Activated naive CD8-positive, alpha-beta T cell treated with anti-CD3 and anti-CD28 coated beads for 36 hours (primary cell): ENCODE measurements around the gene STARD3. TPM values are rescaled to one million over a fixed set of nuclear protein-coding genes. Genes with fewer than 3 reads are reported as not detected.

Experiments used
- DNase-seq: peaks from one replicate; pipeline ENCODE4 v3.0.0; 2021
- H3K27ac Mint-ChIP-seq: one replicate; pipeline ENCODE4 v1.8.0; 2022; ENCODE audit warnings: mild to moderate bottlenecking, moderate library complexity, mixed read lengths
- H3K27me3 Mint-ChIP-seq: one replicate; pipeline ENCODE4 v1.8.0; 2022; ENCODE audit warnings: mild to moderate bottlenecking, mixed read lengths
- H3K36me3 Mint-ChIP-seq: one replicate; pipeline ENCODE4 v1.8.0; 2021; ENCODE audit warnings: mild to moderate bottlenecking, mixed read lengths
- H3K4me1 Mint-ChIP-seq: one replicate; pipeline ENCODE4 v1.8.0; 2021; ENCODE audit warnings: mixed read lengths
- H3K4me3 Mint-ChIP-seq: one replicate; pipeline ENCODE4 v1.8.0; 2022; ENCODE audit warnings: mild to moderate bottlenecking, moderate library complexity, mixed read lengths
- H3K9me3 Mint-ChIP-seq: one replicate; pipeline ENCODE4 v1.8.0; 2022; ENCODE audit warnings: mixed read lengths
- total RNA-seq, 2 experiments: library from RNA; stranded (reverse); gene quantifications; one replicate each; pipeline ENCODE4 v1.2.3, GENCODE V29; 2021

Gene STARD3
- total RNA-seq, 2 experiments from 2014 or later = 47.9 to 53.2 TPM

- Mint-ChIP-seq H3K36me3 (no peaks in the 10 kb centered on the region), H3K27ac (no peak overlapping the region), H3K27me3 (peaks cover 49% of the 10 kb centered on the region), H3K4me3 (no peak overlapping the region), H3K4me1 (peaks cover 3% of the 10 kb centered on the region), H3K9me3 (no peaks in the 10 kb centered on the region)
- no peak for DNase-seq
Observed at GRCh38 chr17:39611401-39612112, 25.4 kb upstream of the STARD3 start.

GRCh38 chr17:39612291-39612894 lies 24.6 kb upstream of the STARD3 start:
- no peaks in the 10 kb centered on the region for H3K36me3 Mint-ChIP-seq
- no peak for DNase-seq
- peaks cover 43% of the 10 kb centered on the region for H3K27me3 Mint-ChIP-seq
- no peak overlapping the region for H3K27ac Mint-ChIP-seq
- no peaks in the 10 kb centered on the region for H3K9me3 Mint-ChIP-seq
- H3K4me3 Mint-ChIP-seq = no peak overlapping the region
- peaks cover under 1% of the 10 kb centered on the region for H3K4me1 Mint-ChIP-seq

GRCh38 chr17:39612935-39613464 lies 23.9 kb upstream of the STARD3 start:
- no peaks in the 10 kb centered on the region for H3K9me3 Mint-ChIP-seq
- no peak overlapping the region for H3K27ac Mint-ChIP-seq
- peaks cover 38% of the 10 kb centered on the region for H3K27me3 Mint-ChIP-seq
- no peak for DNase-seq
- H3K36me3 Mint-ChIP-seq = no peaks in the 10 kb centered on the region
- H3K4me3 Mint-ChIP-seq = no peak overlapping the region
- H3K4me1 Mint-ChIP-seq = no peaks in the 10 kb centered on the region

- no peaks in the 10 kb centered on the region for H3K36me3 Mint-ChIP-seq
- H3K4me1 Mint-ChIP-seq = no peaks in the 10 kb centered on the region
- no peak overlapping the region for H3K27ac Mint-ChIP-seq
- peaks cover 22% of the 10 kb centered on the region for H3K27me3 Mint-ChIP-seq
- no peak for DNase-seq
- no peak overlapping the region for H3K4me3 Mint-ChIP-seq
- no peaks in the 10 kb centered on the region for H3K9me3 Mint-ChIP-seq
Observed at GRCh38 chr17:39614545-39615157, 22.3 kb upstream of the STARD3 start.

GRCh38 chr17:39615434-39615833 lies 21.5 kb upstream of the STARD3 start:
- H3K27ac Mint-ChIP-seq = no peak overlapping the region
- H3K9me3 Mint-ChIP-seq = no peaks in the 10 kb centered on the region
- DNase-seq = no peak
- H3K4me1 Mint-ChIP-seq = no peaks in the 10 kb centered on the region
- H3K27me3 Mint-ChIP-seq = peaks cover 17% of the 10 kb centered on the region
- H3K36me3 Mint-ChIP-seq = no peaks in the 10 kb centered on the region
- H3K4me3 Mint-ChIP-seq = no peak overlapping the region

GRCh38 chr17:39617100-39617445 lies 19.9 kb upstream of the STARD3 start:
- Mint-ChIP-seq H3K27me3 (peaks cover 17% of the 10 kb centered on the region), H3K4me1 (peaks cover 4% of the 10 kb centered on the region), H3K27ac (no peak overlapping the region), H3K4me3 (peak overlapping the region; percentile 57), H3K9me3 (no peaks in the 10 kb centered on the region), H3K36me3 (no peaks in the 10 kb centered on the region)
- no peak for DNase-seq

GRCh38 chr17:39617446-39618245 lies 19.3 kb upstream of the STARD3 start:
- DNase-seq = peak; percentile 62
- peak overlapping the region; percentile 57 for H3K4me3 Mint-ChIP-seq
- H3K4me1 Mint-ChIP-seq = peaks cover 8% of the 10 kb centered on the region
- no peak overlapping the region for H3K27ac Mint-ChIP-seq
- H3K9me3 Mint-ChIP-seq = no peaks in the 10 kb centered on the region
- no peaks in the 10 kb centered on the region for H3K36me3 Mint-ChIP-seq
- H3K27me3 Mint-ChIP-seq = peaks cover 17% of the 10 kb centered on the region

GRCh38 chr17:39618246-39618913 lies 18.6 kb upstream of the STARD3 start:
- Mint-ChIP-seq H3K27me3 (peaks cover 12% of the 10 kb centered on the region), H3K36me3 (no peaks in the 10 kb centered on the region), H3K27ac (peak overlapping the region; percentile 54), H3K9me3 (no peaks in the 10 kb centered on the region), H3K4me1 (peaks cover 11% of the 10 kb centered on the region), H3K4me3 (peak overlapping the region; percentile 70)
- DNase-seq = no peak

GRCh38 chr17:39618956-39619785 lies 17.8 kb upstream of the STARD3 start:
- Mint-ChIP-seq H3K4me3 (no peak overlapping the region), H3K27me3 (peaks cover 12% of the 10 kb centered on the region), H3K4me1 (peaks cover 13% of the 10 kb centered on the region), H3K27ac (no peak overlapping the region), H3K36me3 (no peaks in the 10 kb centered on the region), H3K9me3 (no peaks in the 10 kb centered on the region)
- DNase-seq = no peak

GRCh38 chr17:39619786-39620101 lies 17.2 kb upstream of the STARD3 start:
- Mint-ChIP-seq H3K9me3 (no peaks in the 10 kb centered on the region), H3K27ac (no peak overlapping the region), H3K27me3 (peaks cover 14% of the 10 kb centered on the region), H3K4me3 (no peak overlapping the region), H3K4me1 (peaks cover 13% of the 10 kb centered on the region), H3K36me3 (no peaks in the 10 kb centered on the region)
- no peak for DNase-seq

- peak overlapping the region; percentile 61 for H3K4me3 Mint-ChIP-seq
- H3K4me1 Mint-ChIP-seq = peaks cover 18% of the 10 kb centered on the region
- no peaks in the 10 kb centered on the region for H3K9me3 Mint-ChIP-seq
- H3K36me3 Mint-ChIP-seq = no peaks in the 10 kb centered on the region
- peaks cover 26% of the 10 kb centered on the region for H3K27me3 Mint-ChIP-seq
- H3K27ac Mint-ChIP-seq = no peak overlapping the region
- DNase-seq = peak; percentile 82
Observed at GRCh38 chr17:39621523-39622379, 15.2 kb upstream of the STARD3 start.

- Mint-ChIP-seq H3K27me3 (peaks cover 28% of the 10 kb centered on the region), H3K36me3 (no peaks in the 10 kb centered on the region), H3K27ac (no peak overlapping the region), H3K4me3 (peak overlapping the region; percentile 61), H3K9me3 (no peaks in the 10 kb centered on the region), H3K4me1 (peaks cover 19% of the 10 kb centered on the region)
- DNase-seq = no peak
Observed at GRCh38 chr17:39622380-39623006, 14.5 kb upstream of the STARD3 start.

- DNase-seq = peak; percentile 84
- H3K36me3 Mint-ChIP-seq = no peaks in the 10 kb centered on the region
- no peak overlapping the region for H3K27ac Mint-ChIP-seq
- H3K4me3 Mint-ChIP-seq = no peak overlapping the region
- H3K9me3 Mint-ChIP-seq = no peaks in the 10 kb centered on the region
- peaks cover 19% of the 10 kb centered on the region for H3K4me1 Mint-ChIP-seq
- peaks cover 37% of the 10 kb centered on the region for H3K27me3 Mint-ChIP-seq
Observed at GRCh38 chr17:39623356-39623950, 13.5 kb upstream of the STARD3 start.
